Activated T-helper 2 cell treated with anti-CD3 and anti-CD28 coated beads, Interferon-gamma antibody, Interleukin-2, Interleukin-4, amounts not matched to agents 10 μg/mL and 5 μg/mL and 100 μg/mL, durations not matched to agents 14 hours and 24 hours and 36 hours (primary cell): ENCODE measurements around the gene BACE1-AS. TPM values are rescaled to one million over a fixed set of nuclear protein-coding genes. Genes with fewer than 3 reads are reported as not detected.

Experiments
- DNase-seq: peaks from one replicate; pipeline ENCODE4 v3.0.0; 2021; ENCODE audit warnings: low spot score
- H3K27ac Mint-ChIP-seq: one replicate; pipeline ENCODE4 v1.8.0; 2021; ENCODE audit warnings: mixed read lengths
- H3K27me3 Mint-ChIP-seq: one replicate; pipeline ENCODE4 v1.8.0; 2021; ENCODE audit warnings: low read depth, mixed read lengths
- H3K36me3 Mint-ChIP-seq: one replicate; pipeline ENCODE4 v1.8.0; 2021; ENCODE audit warnings: low read depth, mixed read lengths
- H3K4me1 Mint-ChIP-seq: one replicate; pipeline ENCODE4 v1.8.0; 2021; ENCODE audit warnings: low read depth, mixed read lengths
- H3K4me3 Mint-ChIP-seq: one replicate; pipeline ENCODE4 v1.8.0; 2021; ENCODE audit warnings: low read depth, mild to moderate bottlenecking, moderate library complexity, mixed read lengths
- H3K9me3 Mint-ChIP-seq: one replicate; pipeline ENCODE4 v1.8.0; 2021; ENCODE audit warnings: mixed read lengths
- intact Hi-C: fragments of 100-400 bp; cut with micrococcal nuclease; formaldehyde crosslinking; loops from one replicate; pipeline ENCODE4 v1.15.1; 2023
- total RNA-seq: library from RNA; stranded (reverse); gene quantifications from 2 replicates; pipeline ENCODE4 v1.2.3, GENCODE V29; 2022

BACE1-AS gene
- total RNA-seq, 1 donor from 2014 or later = 4.6 TPM

DNA sequence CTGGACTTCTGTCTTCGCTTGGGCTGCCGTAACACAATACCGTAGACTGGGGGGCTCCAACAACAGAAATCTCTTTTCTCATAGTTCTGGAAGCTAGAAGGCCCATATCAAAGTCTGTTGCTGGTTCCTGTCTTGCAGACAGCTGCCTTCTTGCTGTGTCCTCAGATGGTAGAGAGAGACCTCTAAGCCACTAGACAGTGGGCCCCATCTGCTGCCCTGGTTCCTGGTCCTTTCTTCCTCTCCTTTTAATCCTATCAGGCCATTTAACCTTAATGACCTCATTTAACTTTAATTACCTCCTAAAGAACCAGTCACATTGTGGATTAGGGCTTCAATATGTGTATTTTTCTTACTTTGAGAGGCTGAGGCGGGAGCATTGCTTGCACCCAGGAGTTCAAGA lies 45.9 kb downstream of the BACE1-AS start:
- H3K27me3 Mint-ChIP-seq = no peaks in the 10 kb centered on the region
- H3K4me1 Mint-ChIP-seq = no peaks in the 10 kb centered on the region
- H3K4me3 Mint-ChIP-seq = no peak overlapping the region
- H3K36me3 Mint-ChIP-seq = peaks cover 12% of the 10 kb centered on the region
- DNase-seq = no peak
- H3K9me3 Mint-ChIP-seq = no peaks in the 10 kb centered on the region
- no peak overlapping the region for H3K27ac Mint-ChIP-seq
- intact Hi-C loops = no loop called here

Other genes with a start within 250 kb of the BACE1-AS start
- gene SIK3, start 192.9 kb upstream of the BACE1-AS start, total RNA-seq = 25.3 and 25.6 TPM in 2 replicates
- gene PAFAH1B2, start 147.1 kb upstream of the BACE1-AS start, total RNA-seq = 72.3 and 76.9 TPM in 2 replicates
- gene SIDT2, start 112.6 kb upstream of the BACE1-AS start, total RNA-seq = 26.1 and 27.1 TPM in 2 replicates
- gene TAGLN, start 92.0 kb upstream of the BACE1-AS start, total RNA-seq = 3.1 and 3.8 TPM in 2 replicates
- 151 and 154 TPM in 2 replicates for gene PCSK7, start 59.3 kb upstream of the BACE1-AS start, total RNA-seq
- gene RNF214, start 58.7 kb upstream of the BACE1-AS start, total RNA-seq = 22.7 and 25.8 TPM in 2 replicates
- gene BACE1, start 24.9 kb downstream of the BACE1-AS start, total RNA-seq = 0.11 and 0.32 TPM in 2 replicates
- 32.3 and 34.2 TPM in 2 replicates for gene CEP164, start 36.5 kb downstream of the BACE1-AS start, total RNA-seq